GM18526 (cell line): ENCODE data around the gene TMEM242.

Source experiments
- POLR2A ChIP-seq: IDR thresholded peaks from 3 replicates; pipeline ENCODE4 v1.6.1; 2011; ENCODE audit not compliant: insufficient read length; ENCODE audit errors: extremely low read depth

The TMEM242 gene

GRCh38 chr6:157283900-157284737 lies 39.2 kb downstream of the TMEM242 start:
- TF ChIP-seq POLR2A = no peak

- TF ChIP-seq POLR2A = no peak
Observed at GRCh38 chr6:157283330-157283898, 39.9 kb downstream of the TMEM242 start.

DNA sequence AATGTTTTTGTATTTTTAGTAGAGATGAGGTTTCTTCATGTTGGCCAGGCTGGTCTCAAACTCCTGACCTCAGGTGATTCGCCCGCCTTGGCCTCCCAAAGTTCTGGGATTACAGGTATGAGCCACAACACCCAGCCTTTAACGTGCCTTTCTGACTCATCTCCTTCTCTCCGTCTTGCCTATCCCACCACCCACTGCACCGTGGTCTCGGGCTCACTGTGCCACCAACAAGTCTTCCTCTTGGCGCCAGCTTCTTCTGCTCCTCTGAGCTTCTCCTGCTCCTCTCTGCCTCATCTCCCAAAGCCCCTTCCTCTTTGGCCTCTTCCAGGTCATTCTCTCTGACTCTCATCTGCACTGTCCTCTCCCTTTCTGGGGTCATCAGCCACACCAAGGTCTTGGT lies 41.0 kb downstream of the TMEM242 start:
- no peak for TF ChIP-seq POLR2A

DNA sequence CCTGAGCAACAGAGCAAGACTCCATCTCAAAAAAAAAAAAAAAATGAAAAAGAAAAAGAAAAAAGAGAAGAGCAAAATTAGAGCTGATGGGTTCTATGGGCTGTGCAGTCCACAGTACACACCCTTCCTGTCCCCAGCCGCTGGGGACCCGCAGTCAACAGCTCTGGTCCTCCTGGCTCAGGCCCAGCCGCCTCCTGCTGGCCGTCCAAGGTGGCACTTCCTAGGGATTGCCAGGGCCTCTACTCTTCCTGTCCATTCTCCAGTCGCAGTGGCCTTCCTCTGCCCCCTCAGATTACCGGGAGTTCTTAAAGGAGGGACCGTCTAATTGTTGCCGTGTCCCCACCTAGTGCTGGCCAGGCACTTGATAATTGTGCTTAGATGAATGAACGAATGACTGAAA lies 41.7 kb downstream of the TMEM242 start:
- TF ChIP-seq POLR2A = no peak

GRCh38 chr6:157280947-157281346 lies 42.4 kb downstream of the TMEM242 start:
- no peak for TF ChIP-seq POLR2A

- no peak for TF ChIP-seq POLR2A
Observed at GRCh38 chr6:157280157-157280556, 43.2 kb downstream of the TMEM242 start.

DNA sequence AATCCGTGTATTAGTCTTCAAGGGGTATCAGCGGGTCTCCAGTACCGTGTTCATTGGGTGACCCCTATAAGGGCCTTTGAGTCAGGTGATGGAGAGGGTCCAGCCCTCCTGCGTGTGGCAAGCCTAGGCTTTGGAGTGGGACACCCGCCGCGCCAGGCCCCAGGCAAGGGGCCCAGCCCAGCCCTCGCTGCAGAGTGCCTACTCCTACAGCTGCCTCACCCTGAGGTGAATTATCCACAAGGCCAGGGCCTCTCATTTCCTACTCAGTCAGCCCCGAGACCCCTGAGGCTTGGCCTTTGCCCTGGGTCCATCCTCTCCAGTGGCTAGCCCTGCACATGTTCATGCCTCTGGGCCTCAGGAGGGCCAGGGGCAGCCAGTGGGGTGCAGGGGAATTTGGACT lies 45.1 kb downstream of the TMEM242 start:
- no peak for TF ChIP-seq POLR2A

DNA sequence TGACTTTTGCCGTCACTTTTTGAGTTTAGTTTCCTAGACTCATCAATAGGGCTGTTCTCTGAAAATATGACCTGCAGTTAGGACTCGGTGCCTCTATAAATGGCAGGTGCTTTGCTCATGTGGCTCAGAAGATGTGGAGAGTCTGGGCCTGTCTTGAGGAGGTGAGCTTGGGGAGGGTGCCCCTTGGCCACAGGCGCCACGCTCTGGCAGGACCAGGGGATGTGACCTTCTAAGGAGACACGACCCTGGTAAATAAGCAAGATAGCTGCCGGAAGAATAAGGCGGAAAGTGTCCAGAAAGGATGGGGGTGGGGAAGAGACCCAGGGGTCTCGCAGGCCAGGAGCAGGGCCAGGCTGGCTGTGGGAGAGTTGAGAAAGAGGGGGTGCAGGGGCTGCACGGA lies 46.6 kb downstream of the TMEM242 start:
- TF ChIP-seq POLR2A = no peak

GRCh38 chr6:157276134-157276532 lies 47.2 kb downstream of the TMEM242 start:
- TF ChIP-seq POLR2A = no peak

- TF ChIP-seq POLR2A = no peak
Observed at GRCh38 chr6:157274471-157275226, 48.7 kb downstream of the TMEM242 start.

DNA sequence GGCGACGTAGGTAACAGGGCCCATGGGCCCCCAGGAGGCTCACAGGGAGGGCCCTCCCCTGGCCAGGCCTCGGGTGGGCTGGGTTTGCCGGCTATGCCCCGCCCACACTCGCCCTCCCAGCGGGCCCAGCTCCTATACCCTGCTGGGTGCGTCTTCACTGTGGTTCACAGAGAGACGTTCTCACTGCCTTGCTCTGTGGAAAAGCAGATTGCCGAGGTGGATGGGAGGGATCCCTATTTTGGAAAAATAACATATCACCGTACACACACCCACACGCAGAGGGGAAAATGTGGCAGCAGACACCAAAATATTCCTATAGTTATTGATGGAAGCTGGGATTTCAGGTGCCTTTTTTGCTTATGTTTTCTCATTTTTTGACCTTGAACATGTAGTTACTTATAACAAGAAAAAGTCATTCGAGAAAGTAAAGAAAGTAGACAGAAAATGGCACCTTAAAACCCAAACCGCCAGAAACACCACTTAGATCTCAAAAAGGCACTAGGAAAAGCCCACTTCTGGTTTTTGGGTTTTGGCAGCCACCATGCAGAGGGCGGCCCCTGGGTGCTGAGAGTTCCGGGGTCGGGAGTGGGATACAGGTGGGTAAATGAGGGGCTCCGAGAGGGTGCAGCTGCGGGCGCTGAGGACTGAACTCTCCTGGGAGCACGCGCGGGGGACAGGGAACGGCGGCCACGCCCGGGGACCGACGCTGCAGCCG lies 49.4 kb downstream of the TMEM242 start:
- TF ChIP-seq POLR2A = no peak

DNA sequence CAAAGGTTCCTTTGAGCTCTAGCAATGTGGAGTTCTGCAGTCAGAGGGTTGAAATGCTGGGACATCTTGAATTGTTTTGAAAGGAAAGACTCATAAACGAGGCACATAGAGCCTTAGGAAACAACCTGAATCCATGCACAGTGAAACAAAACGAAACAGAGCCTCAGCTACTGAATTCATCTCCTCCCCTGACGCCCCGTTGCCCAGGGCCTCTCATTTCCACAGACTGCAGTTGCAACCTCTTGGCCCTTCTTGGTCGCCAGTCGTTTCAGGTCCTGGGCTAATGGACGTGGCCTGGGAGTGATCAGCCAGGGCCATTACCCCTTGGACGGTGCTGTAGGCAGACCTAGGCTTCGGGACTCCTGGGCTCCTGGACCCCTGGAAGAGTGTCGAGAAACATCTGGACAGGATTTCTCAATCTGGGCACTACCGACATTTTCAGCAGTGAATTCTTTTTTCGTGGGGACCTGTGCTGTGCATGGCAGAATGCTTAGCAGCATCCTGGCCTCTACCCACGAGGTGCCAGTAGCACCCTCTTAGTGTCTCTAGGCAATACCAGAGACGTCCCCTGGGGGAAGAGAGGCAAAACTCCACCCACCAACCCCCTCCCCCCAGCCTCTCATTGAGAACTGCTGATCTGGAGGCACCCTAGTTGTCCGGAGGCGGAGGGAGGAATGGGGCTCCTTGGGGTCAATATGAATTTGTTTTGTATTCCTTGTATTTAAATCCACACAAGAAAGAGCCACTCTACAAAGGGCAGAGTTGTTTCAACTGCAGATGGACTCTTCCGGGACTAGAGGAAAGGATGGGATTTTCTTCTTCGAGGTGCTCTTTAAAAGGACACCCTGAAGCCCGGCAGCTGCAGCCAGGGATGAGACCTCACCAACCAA lies 50.2 kb downstream of the TMEM242 start:
- TF ChIP-seq POLR2A = no peak

DNA sequence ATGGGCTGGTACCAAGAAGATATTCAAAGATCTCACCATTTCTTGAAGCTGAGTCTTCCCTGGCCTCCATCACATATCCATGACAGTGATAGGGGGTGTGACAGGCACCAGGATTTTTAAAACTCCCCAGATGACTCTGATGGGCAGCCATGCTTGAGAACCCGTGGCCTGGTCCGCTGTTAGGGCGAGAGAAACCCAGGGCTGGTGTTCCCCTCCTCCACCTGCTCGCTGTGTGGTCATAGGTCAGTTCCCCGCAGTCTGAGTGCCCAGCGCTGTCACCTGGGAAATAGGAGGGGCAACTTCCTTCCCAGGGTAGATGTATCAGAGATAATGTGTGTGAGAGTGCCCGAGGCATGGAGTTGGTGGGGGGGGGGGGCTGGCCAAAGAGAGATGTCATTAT lies 50.9 kb downstream of the TMEM242 start:
- no peak for TF ChIP-seq POLR2A

GRCh38 chr6:157271911-157272310 lies 51.4 kb downstream of the TMEM242 start:
- TF ChIP-seq POLR2A = no peak
